Hindlimb muscle (tissue), 1 donor: ENCODE measurements around the gene NF2. TPM values are rescaled to one million over a fixed set of nuclear protein-coding genes. Genes with fewer than 3 reads are reported as not detected.
"Not testable (repeated sequence)": the region's sequence is repeated elsewhere in the genome, so short reads cannot be mapped to it uniquely, and the experiment has no call there.

Source experiments
- DNase-seq: peaks from one replicate; pipeline ENCODE4 v3.0.0-alpha.2; 2013
- polyA plus RNA-seq: library from polyadenylated mRNA; unstranded; fragments of 120-200 nt; gene quantifications from one replicate; pipeline ENCODE4 v1.2.1, GENCODE V29; 2013; ENCODE audit not compliant: insufficient read length

The NF2 gene
- polyA plus RNA-seq, 1 donor = 21.0 TPM

GRCh38 chr22:29597871-29598683 lies 5.4 kb upstream of the NF2 start:
- DNase-seq = not testable (repeated sequence)

GRCh38 chr22:29598684-29599020 lies 4.8 kb upstream of the NF2 start:
- no peak for DNase-seq

- DNase-seq = no peak
Measured at GRCh38 chr22:29604076-29604360, 585 bp downstream of the NF2 start.

GRCh38 chr22:29605527-29605850 lies 2.1 kb downstream of the NF2 start:
- no peak for DNase-seq

GRCh38 chr22:29606320-29606719 lies 2.9 kb downstream of the NF2 start:
- no peak for DNase-seq

DNA sequence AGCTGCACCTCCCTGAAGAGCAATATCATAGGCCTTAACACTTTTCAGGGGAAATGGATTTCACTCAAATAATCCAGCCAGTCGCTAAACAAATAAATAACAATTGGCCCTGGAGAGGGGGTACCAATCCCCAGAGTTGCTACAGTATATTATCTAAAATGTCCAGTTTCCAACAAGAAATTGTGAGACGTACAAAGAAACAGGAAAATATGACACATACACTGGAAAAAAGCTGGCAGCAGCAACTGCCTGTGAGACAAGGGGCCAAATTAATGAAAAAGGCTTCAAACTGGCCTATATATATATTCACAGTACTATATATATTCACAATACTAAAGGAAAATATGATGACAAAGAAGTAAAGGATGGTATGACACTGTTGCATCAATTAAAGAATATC lies 4.0 kb downstream of the NF2 start:
- no peak for DNase-seq

- DNase-seq = no peak
Measured at GRCh38 chr22:29609139-29609538, 5.7 kb downstream of the NF2 start.

DNA sequence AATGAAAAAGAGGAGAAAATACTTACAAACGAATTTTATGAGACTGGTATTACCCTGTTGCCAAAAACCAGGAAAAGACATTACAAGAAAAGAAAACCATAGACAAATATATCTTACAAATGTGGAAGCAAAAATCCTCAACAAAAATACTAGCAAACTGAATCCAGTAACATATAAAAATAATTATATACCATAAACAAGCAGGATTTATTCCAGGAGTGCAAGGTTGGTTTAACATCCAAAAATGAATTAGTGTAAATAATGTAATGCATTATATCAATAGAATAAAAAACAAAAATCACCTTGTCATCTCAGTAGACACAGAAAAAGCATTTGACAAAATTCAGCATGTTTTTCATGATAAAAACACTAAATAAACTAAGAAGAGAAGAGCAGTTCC lies 7.3 kb downstream of the NF2 start:
- DNase-seq = no peak

- no peak for DNase-seq
Measured at GRCh38 chr22:29615705-29616327, 12.4 kb downstream of the NF2 start.

DNA sequence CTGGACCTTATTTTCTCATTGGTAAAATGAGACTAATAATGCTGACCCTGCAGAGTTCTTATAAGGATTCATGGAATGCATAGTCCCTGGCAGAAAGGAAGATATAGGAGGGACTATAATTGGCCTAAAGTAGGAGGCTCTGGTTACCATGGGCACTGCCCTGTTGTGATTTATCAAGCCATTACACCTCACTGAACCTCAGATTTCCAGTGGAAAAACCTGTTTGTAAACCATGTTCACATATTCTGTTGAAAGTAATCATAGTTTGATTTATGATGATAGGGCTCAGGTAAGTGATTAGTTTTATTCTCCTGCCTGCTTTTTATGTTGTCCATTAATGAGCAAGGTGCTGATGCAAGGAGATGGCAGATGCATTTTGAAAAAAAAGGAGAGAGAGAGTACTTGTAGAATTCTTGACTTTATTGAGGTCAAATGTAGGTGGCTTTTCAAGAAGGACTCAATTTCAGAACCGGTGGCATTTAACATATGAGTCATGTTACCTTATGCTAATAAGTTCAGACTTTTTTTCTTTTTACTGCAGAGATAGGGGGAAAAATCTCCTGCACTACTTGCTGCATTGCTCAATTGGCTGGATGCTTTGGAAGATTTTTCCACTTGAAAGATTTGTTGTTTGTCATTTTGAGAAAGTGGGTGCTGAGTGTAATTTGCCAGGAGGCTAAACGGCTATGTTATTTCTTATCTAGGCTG lies 14.6 kb downstream of the NF2 start:
- no peak for DNase-seq

GRCh38 chr22:29621761-29622526 lies 18.5 kb downstream of the NF2 start:
- peak; percentile 32 for DNase-seq

DNA sequence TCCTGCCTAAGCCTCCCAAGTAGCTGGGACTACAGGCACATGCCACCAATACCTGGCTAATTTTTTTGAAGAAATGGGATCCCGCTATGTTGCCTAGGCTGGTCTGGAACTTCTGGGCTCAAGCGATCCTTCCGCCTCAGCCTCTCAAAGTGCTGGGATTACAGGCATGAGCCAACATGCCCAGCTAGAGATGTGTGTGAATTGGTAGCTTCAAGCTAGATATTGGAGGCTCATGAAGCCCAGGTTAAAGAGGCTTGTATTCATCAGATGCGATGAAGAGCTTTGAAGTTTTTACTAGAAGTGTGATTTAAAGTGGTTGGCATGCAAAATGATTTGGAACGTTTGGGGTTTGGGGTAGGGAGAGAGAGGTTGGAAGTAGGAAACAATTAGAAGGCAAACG lies 19.6 kb downstream of the NF2 start:
- no peak for DNase-seq

- DNase-seq = no peak
Measured at GRCh38 chr22:29623553-29624169, 20.2 kb downstream of the NF2 start.

DNA sequence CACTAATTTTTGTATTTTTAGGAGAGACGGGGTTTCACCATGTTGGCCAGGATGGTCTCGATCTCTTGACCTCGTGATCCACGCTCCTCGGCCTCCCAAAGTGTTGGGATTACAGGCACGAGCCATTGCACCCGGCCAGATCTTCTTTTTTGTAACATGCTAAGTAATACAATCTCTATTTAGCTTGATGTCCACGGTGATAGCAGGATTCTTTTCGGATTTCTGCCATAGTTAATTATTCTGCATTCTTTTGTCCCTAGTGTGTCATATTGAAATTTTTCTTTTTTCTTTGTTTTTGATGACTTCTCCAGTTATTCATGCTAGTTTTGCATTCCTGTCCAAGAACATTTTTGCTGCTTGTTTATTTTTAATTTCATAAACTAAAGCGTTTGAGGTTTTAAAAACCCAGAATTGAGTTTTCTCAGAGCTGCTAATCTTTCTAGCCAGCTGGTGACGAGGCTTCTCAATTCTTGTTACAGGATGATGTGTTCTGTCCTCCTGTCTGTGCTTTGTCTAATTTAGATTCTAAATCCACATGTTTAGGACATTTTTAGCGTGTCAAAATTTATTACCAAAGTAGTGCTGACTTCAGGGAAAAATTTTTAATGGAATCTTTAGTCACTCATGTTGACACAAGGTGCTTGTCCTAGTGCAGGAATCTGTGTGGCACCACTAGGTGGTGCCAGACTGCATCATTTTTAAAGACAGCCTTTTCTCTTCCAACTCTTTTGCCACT lies 21.8 kb downstream of the NF2 start:
- peak; percentile 66 for DNase-seq

DNA sequence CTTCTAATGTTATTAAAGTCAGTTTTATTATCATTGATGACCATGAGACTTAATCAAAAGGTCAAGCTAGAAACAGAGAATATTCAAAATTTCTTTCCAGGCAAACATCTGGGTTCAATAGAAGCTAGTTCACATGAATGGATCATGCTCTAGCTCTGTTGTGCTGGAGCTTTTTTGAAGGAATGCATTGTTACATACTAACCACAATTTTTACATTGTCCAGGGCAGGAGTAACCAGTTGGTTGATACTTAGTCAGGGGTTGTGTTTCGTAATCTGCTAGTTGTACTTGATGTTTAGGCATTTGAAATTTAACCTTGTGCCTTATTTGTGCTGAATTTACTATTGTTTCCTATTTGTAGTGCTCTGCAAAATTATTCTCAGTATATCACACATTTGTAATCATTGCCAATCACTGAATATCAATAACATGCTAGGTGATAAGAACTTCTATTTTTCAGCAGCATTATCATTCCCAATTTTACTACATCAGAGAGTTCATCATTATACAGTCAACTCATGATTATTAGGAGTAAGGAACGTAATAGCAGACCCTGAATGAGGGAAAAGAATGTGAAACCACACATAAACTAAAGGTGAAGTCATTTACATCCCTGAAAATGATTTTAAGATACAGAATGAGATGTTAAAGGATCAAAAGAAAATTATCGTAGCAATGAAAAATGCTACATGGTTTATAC lies 23.2 kb downstream of the NF2 start:
- DNase-seq = no peak

GRCh38 chr22:29627196-29627535 lies 23.7 kb downstream of the NF2 start:
- no peak for DNase-seq

- DNase-seq = no peak
Measured at GRCh38 chr22:29628996-29629902, 25.8 kb downstream of the NF2 start.

- no peak for DNase-seq
Measured at GRCh38 chr22:29629903-29630516, 26.6 kb downstream of the NF2 start.

DNA sequence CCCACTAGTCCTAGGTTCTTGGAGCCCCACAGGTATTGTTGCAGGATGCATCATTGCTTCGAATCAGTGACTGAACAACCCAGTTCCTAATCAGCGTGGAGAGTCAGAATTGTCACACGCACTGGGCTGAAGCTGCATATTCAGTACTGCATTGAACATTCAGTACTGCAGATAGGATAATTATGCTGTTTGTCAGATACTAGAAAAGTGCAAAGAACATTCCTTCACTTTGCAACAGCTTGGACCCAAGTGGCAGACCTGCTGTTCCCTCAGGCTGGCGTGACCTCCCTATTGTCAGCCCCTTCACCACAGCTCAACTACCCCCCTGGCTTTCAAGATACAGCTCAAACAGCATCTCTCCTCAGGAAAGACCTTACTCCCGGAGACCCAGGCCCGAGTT lies 27.6 kb downstream of the NF2 start:
- DNase-seq = no peak

DNA sequence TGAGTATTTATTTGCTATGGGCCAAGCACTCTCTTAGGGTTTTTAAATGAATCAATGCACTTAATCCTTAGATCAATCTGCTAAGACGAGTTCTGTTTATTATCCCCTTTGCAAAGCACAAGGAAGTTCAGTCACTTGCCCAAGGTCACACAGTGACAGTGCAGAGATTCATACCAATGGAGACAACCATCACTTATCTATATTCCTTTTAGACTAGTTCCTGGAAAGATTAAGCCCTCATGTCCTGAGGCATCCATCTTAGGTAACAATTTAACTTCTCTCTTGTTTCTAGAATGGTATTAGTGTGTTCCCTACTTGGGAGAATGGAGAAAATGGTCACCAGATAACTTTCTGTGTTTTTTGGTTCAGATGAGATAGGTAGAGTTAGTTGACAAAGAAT lies 28.3 kb downstream of the NF2 start:
- DNase-seq = no peak
